Measurements from ENCODE around the gene PRSS12.

Gene PRSS12

DNA sequence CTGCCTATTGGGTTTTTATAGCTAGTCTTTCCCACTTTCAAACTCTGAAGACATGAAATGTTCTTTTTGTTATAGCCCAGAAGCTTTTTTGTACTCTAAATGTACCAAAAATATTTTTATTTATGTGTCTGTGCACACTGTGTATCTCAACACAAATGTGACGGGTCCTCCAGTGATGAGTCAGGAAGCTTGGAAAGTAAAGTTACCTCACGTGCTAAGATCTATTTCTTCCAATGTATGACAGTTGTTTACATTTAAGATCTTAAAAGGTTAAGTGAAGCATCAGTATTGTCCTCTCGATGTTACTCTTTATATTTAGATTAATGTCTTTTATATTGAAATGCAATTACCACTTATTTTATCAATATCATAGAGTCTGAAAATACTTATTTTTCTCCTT lies 29.1 kb upstream of the PRSS12 start:
- TF ChIP-seq, protein P1, sequence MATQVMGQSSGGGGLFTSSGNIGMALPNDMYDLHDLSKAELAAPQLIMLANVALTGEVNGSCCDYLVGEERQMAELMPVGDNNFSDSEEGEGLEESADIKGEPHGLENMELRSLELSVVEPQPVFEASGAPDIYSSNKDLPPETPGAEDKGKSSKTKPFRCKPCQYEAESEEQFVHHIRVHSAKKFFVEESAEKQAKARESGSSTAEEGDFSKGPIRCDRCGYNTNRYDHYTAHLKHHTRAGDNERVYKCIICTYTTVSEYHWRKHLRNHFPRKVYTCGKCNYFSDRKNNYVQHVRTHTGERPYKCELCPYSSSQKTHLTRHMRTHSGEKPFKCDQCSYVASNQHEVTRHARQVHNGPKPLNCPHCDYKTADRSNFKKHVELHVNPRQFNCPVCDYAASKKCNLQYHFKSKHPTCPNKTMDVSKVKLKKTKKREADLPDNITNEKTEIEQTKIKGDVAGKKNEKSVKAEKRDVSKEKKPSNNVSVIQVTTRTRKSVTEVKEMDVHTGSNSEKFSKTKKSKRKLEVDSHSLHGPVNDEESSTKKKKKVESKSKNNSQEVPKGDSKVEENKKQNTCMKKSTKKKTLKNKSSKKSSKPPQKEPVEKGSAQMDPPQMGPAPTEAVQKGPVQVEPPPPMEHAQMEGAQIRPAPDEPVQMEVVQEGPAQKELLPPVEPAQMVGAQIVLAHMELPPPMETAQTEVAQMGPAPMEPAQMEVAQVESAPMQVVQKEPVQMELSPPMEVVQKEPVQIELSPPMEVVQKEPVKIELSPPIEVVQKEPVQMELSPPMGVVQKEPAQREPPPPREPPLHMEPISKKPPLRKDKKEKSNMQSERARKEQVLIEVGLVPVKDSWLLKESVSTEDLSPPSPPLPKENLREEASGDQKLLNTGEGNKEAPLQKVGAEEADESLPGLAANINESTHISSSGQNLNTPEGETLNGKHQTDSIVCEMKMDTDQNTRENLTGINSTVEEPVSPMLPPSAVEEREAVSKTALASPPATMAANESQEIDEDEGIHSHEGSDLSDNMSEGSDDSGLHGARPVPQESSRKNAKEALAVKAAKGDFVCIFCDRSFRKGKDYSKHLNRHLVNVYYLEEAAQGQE (IDR thresholded peaks at IDR 0.05; ENCODE audit: insufficient read depth in 1 of 2, low read depth in 2 of 2, low read length in 2 of 2) = no peak
- no peak for TF ChIP-seq SIN3A (IDR thresholded peaks at IDR 0.05; ENCODE audit: borderline replicate concordance, insufficient read depth, low read length)
- TF ChIP-seq POLR2AphosphoS5 (IDR thresholded peaks at IDR 0.05; ENCODE audit: low read depth, low read length) = no peak
- TF ChIP-seq TAF1 (IDR thresholded peaks at IDR 0.05; ENCODE audit: borderline replicate concordance, insufficient read depth, low read length) = no peak
- TF ChIP-seq FOXP2 (optimal IDR thresholded peaks at IDR 0.05; ENCODE audit: borderline replicate concordance, extremely low read depth, extremely low read length, insufficient read depth) = no peak

DNA sequence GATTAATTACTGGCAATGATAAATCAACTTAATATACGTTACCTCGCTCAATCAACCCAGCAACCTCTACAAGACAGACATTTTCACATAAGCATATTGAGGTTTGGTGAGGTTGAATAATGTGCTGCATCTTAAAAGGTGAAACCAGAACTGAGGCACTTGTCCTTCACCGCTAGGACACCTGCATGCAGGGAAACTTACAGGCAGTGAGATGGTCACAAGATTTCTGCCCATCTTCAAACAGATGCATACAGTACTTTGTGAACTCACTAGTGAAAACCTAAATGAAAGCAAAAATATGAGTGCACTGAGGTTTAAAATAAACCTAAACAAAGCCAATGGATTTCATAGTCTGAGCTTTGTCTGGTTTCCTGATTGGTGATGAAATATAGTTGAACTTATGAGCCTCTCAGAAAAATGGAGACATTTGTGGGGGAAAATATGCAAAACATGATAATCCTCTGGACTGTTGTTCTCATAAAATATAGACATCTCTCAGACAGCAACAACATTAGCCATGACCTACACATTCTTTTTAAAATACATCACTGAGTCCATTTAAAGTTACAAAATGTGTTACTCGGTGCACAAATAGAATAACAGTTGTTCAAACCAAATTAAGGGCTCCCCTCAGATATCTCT lies 20.9 kb upstream of the PRSS12 start:
- TF ChIP-seq SIN3A (IDR thresholded peaks at IDR 0.05; ENCODE audit: borderline replicate concordance, insufficient read depth, low read length) = no peak

DNA sequence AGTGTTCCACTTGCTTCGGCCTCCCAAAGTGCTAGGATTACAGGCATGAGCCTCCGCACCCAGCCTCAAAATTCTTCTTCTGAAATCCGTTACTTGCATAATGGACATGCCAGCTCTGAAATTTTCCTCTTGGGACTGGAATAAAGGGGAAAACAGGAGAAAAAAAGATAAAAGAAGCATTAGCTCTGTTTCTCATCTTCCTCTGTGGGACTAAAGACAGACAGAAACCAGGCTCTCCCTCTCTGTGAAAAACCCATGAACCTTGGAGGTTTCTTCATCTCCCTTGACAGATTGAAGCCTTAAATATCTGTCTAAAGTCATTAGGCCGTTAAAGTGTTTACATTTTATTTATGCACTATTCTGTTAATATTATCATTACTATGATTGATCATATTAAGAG lies 19.4 kb upstream of the PRSS12 start:
- TF ChIP-seq TAF1 (IDR thresholded peaks at IDR 0.05; ENCODE audit: borderline replicate concordance, insufficient read depth, low read length) (no peak), SIN3A (IDR thresholded peaks at IDR 0.05; ENCODE audit: borderline replicate concordance, insufficient read depth, low read length) (no peak), POLR2AphosphoS5 (IDR thresholded peaks at IDR 0.05; ENCODE audit: low read depth, low read length) (no peak), FOXP2 (optimal IDR thresholded peaks at IDR 0.05; ENCODE audit: borderline replicate concordance, extremely low read depth, extremely low read length, insufficient read depth) (no peak)
- TF ChIP-seq, protein P1 (IDR thresholded peaks at IDR 0.05; ENCODE audit: insufficient read depth in 1 of 2, low read depth in 2 of 2, low read length in 2 of 2) = no peak

DNA sequence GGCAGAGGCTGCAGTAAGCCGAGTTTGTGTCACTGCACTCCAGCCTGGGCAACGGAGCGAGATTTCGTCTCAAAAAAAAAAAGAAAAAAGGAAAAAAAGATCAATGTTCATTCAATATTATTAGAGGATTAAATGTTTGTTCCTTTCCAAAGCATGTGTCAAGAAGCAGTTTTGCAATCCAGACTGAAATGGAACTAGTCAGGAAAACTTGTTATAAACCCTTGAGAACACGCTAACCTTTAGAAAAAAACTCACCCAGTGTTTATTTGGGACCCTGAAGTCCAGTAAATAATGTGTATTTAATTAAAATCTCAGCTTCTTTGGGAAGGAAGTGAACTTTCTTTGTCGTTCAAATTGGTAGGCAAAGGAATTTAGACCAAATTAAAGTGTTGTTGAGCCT lies 16.4 kb upstream of the PRSS12 start:
- no peak for TF ChIP-seq SIN3A (IDR thresholded peaks at IDR 0.05; ENCODE audit: borderline replicate concordance, insufficient read depth, low read length)
- TF ChIP-seq TAF1 (IDR thresholded peaks at IDR 0.05; ENCODE audit: borderline replicate concordance, insufficient read depth, low read length) = no peak
- TF ChIP-seq, protein P1 (IDR thresholded peaks at IDR 0.05; ENCODE audit: insufficient read depth in 1 of 2, low read depth in 2 of 2, low read length in 2 of 2) = no peak
- no peak for TF ChIP-seq POLR2AphosphoS5 (IDR thresholded peaks at IDR 0.05; ENCODE audit: low read depth, low read length)
- TF ChIP-seq FOXP2 (optimal IDR thresholded peaks at IDR 0.05; ENCODE audit: borderline replicate concordance, extremely low read depth, extremely low read length, insufficient read depth) = no peak

DNA sequence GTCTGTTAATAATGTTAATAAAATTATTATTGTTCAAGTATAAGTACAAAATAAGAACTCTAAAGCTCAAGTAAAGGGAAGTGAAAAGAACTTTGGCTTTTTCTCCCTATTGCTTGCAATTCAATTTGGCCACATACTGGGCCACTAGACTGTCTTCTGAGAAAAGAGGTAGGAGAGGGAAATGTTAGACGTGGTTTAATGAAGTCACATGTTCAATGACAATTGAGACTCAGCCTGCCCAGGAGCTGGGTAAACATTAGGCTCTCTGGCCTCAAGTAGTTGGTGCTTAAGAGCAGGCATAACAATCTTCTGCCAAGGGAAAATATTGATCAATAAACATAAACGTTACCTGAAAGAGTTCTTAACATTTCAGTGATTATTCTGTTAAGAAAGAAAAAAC lies 15.1 kb upstream of the PRSS12 start:
- TF ChIP-seq POLR2AphosphoS5 (IDR thresholded peaks at IDR 0.05; ENCODE audit: low read depth, low read length) (no peak), TAF1 (IDR thresholded peaks at IDR 0.05; ENCODE audit: borderline replicate concordance, insufficient read depth, low read length) (no peak), FOXP2 (optimal IDR thresholded peaks at IDR 0.05; ENCODE audit: borderline replicate concordance, extremely low read depth, extremely low read length, insufficient read depth) (no peak), SIN3A (IDR thresholded peaks at IDR 0.05; ENCODE audit: borderline replicate concordance, insufficient read depth, low read length) (no peak)
- TF ChIP-seq, protein P1 (IDR thresholded peaks at IDR 0.05; ENCODE audit: insufficient read depth in 1 of 2, low read depth in 2 of 2, low read length in 2 of 2) = no peak
